Measurements from ENCODE around the gene NLRP2B.
"Not testable (repeated sequence)": the region's sequence is repeated elsewhere in the genome, so short reads cannot be mapped to it uniquely, and the experiment has no call there.

The NLRP2B gene

DNA sequence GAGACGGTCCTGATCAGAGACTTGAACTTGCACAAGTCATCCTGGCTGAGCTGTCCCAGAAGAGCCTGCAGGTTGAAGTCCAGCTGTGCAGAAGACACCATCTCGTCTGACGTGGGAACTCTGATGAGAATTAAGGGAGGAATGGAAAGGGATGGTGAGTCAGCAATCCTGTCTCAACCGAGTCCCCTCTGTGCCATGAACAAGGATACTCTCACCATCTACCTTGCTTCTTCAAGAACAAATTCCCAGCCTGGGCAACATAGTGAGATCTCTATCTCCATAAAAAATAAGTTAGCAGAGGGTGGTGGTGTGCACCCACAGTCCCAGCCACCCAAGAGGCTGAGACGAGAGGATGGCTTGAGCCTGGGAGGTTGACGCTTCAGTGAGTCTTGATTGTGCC, at the start of gene NLRP2B:
Gene NLRP2B, minus strand, starts transcription at position 101 of the 400 bp plus-strand sequence.
- no peak for DNase-seq (ENCODE audit: low read depth in 2 of 2)

DNA sequence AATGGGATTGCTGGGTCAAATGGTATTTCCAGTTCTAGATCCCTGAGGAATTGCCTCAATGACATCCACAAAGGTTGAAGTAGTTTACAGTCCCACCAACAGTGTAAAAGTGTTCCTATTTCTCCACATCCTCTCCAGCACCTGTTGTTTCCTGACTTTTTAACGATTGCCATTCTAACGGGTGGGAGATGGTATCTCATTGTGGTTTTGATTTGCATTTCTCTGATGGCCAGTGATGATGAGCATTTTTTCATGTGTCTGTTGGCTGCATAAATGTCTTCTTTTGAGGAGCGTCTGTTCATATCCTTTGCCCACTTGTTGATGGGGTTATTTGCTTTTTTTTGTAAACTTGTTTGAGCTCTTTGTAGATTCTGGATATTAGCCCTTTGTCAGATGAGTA, 45.9 kb upstream of the NLRP2B start:
- not testable (repeated sequence) for DNase-seq (ENCODE audit: low read depth in 2 of 2)

DNA sequence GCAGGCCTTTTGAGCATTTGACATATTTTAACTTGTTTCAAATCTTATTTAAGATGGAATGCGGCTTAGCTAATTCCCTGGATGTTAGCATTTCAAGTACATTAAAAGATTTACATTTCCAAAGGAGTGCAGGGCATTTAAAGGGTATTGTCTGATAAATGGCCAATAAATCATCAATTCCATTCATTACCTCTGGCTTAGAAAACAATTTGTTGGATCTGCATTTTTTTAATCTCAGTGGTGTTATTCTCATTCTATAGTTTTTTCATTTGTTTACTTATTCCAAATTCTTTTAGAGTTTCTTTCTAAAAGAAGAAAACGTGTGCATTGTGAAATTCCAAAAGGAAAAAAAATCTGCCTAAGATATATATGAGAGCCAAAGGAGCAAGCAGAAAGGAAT, 1.3 kb upstream of the NLRP2B start:
- DNase-seq (ENCODE audit: low read depth in 2 of 2): no peak

DNA sequence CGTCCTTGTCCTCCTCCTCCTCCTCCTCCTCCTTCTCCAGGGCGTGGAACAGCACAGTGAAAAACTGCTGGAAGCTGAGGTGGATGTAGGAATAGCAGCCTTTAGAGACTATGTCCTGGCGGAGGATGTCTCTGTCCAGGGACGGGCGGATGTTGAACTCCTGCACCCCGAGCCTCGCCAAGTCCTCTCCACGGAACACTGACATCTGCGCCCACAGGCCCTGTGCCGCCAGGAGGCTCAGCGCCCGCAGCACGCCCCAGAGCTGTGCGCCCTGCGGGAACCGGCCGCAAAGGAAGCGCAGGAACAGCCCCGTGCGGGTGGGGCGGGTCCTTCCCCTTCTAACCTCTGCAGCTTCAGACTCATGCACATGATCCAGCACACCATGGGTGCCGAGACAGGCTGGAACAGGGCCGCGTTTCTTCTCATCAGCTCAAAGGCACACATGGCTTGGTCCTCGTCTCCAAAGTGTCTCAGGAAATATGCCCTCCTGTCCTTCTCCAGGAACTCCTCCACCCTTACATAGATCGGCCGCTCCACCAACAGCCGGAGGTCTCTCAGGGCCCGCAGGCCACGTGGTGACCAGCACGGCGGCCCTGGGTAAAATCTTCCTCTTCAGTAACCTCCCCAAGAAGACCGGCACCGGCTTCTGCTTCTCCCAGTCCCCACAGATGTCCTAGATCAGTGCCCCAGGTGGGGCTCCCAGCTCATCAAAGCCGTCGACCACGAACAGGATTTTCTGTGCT, 1.2 kb downstream of the NLRP2B start:
- no peak for DNase-seq (ENCODE audit: low read depth in 2 of 2)

DNA sequence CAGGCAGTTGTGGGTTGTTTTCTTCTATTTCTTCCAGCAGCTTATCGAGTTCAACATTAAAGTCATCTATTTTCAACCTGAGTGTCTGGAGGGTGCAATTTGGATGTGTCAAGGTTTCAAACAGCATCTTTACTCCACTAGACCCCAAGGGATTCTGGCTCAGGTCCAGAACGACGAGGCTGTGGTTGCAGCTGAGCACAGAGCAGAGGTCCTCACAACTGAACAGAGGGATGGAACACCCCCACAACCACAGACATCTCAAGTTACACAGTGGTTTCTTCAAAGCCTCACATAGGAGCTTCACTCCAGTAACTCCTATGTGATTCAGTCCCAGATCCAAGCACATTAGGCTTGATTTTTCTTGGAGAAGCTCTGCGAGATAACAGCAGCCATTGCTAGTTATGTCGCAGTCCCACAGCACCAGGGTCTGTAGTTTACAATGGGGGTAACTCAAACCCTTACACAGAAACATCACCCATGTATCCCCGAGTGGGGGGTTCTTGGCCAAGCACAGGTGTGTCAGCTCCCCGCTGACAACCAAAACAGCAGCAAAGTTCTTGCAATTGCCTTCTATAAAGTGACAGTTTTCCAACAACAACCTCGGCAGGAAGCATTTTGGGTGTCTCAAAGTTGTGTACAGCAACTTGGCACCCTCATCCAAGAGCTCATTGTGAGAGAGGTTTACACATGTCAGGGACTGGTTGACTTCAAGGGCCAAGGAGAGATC, 2.8 kb downstream of the NLRP2B start:
- DNase-seq (ENCODE audit: low read depth in 2 of 2): no peak

DNA sequence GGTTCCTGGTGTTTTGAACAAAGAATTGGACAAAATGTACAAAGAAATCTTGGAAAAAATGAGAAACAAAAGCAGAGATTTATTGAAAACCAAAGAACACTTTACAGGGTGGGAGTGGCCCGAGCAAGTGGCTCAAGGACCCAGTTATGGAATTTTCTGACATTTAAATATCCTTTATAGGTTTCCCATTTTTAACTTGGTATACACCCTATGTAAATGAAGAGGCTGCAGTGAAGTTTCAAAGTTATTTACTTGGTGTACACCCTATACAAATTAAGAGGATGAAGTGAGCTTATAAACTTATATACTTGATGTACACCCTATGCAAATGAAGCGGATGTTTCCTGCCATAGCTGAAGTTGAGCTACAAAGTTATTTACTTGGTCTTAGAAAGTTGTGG, 4.7 kb downstream of the NLRP2B start:
- DNase-seq (ENCODE audit: low read depth in 2 of 2): no peak

DNA sequence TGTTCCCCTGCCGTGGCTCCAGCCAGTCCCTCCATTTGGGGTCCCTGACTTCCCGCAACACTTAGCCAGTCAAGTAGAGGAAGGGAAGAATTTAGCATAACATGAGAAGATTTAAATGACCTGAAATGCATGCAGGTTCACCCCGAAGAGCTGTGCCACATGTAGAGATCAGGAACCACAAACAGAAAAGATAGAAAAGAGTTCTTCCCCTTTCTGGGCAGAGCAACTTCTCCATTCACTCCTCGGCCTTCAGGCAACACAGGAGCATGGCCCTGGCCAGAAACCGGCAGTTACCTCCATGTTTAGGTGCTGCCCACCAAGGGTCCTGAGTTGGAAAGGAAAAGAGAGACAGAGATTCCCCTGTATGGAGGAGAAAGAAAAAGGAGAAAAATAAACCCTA, 5.2 kb downstream of the NLRP2B start:
- no peak for DNase-seq (ENCODE audit: low read depth in 2 of 2)

DNA sequence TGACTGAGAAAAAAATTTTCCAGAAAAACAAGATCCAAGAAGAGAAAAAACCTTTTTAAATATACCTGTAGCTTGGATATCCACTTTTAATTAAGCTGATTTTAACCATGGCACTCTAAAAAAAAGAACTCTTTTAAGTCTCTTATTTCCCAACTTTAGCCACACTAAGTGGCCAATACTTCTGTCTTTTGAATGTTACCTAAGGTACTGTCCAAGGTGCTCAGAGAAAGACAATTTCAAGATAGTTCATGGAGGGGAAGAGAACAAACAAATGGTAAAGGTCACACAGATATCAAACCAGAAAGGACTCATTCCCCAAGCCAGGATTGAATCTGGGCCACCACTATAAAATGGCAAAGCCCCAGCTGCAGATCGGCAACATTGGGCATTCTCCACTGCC, 10.1 kb downstream of the NLRP2B start:
- DNase-seq (ENCODE audit: low read depth in 2 of 2): no peak

DNA sequence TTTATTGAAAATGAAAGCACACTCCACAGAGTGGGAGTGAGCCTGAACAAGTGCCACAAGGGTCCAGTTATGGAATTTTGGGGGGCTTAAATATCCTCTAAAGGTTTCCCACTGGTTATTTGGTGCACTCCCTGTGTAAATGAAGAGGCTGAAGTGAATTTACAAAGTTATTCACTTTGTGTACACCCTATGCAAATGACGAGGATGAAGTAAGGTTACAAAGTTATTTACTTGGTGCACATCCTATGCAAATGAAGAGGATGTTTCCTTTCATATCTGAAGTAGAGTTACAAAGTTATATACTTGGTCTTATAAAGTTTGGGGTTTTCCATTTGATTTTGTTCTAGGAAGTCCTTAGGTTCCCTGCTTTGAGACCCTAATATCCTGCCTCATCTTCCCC, 13.1 kb downstream of the NLRP2B start:
- no peak for DNase-seq (ENCODE audit: low read depth in 2 of 2)

DNA sequence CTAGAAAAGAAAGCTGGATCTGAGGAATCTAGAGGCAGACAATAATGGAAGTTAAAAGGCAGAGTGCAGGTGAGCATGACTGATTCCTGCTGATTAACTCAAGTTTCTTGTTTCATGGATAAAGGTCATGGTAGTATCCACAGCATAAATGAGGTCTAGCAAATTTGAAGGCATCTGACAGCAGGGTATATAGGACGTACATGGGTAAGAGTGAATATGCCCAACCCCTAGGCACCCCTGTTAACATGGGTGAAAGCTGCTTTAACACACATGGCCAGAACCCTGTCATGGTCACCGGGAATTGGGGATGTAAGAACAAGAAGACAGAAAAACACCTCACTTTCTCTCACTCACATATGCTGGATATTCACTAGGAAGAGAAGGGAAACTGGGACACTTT, 25.0 kb downstream of the NLRP2B start:
- DNase-seq (ENCODE audit: low read depth in 2 of 2): no peak

DNA sequence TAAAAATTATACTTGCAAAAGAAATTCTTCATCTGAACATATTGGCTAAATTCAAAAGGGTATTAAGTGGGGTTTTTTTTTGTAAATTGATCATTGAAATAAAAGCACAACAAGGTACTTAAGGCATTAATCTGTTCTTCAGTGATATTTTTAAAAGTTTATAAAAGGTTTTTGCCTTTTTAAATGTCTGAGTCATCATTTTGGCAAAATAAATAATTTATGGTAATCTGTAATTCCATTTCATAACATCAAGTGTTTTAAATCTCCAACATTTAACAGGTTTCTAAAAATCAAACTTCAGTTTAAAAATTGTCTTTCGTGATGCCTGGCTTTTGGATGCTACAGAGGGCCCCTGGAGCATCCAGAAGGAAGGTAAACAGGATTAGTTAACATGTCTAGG, 27.4 kb downstream of the NLRP2B start:
- no peak for DNase-seq (ENCODE audit: low read depth in 2 of 2)

DNA sequence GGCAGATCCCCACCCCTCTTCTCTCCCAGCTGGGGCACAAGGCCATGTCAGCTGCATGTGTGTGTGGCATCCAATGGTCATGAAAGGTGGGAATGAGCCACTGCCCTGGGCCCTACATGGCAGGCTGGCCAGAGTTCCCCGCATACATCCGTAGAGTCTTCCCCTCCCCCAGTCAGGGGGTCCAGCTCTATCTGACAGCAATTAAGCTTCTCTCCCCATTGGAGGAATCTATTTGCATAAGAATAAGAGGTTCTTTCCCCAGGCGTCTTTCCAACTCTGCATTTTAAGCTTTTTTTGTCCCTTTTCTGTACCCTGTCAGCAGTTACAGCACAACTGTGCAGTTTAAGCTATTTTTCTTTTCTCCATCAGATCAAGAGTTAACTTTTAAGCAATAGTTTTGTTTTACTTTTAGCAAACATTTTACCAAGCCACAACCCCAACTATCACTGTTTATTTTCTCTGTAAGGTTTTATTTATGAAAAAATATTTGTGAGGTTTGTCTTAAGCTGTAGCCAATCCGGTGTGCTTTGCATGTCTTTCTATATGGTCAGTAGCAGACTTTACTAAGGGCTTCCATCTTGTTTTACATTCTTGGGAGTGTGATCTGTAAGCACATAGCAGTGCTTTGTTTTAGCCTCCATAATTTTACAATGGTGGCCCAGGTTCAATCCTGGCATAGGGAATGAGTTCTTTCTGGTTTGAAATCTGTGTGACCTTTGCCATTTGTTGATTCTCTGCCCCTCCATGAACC, 28.7 kb downstream of the NLRP2B start:
- no peak for DNase-seq (ENCODE audit: low read depth in 2 of 2)

DNA sequence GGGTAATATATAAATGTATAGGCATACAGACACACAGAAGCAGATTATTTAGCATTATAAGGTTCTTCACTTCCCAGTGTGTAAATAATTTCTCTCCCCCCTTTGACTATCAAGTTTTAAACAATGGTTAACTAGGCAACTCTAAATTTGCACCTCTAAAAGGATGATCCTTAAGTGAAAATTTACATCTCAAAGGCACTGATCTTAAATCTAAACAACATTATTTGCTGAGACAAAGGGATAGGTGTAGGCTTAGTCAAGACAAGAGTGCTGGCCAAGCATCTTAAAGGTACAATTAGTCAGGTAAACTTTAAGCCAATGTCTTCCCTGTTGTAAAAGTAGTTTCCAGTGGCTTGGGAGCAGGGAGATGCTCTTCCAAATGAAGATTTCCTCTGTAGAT, 33.0 kb downstream of the NLRP2B start:
- no peak for DNase-seq (ENCODE audit: low read depth in 2 of 2)

DNA sequence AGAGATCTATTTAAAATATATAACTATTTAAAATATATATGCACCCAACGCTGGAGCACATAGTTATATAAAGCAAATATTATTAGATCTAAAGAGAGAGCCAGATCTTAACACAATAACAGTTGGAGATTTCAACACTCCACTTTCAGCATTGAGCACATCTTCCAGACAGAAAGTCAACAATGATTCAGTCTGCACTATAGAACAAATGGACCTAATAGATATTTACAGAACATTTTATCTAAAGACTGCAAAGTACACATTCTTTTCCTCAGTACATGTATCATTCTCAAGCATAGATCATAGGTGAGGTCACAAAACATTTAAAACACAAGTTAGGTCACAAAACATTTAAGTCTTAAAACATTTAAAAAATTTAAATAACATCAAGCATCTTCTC, 36.4 kb downstream of the NLRP2B start:
- no peak for DNase-seq (ENCODE audit: low read depth in 2 of 2)

DNA sequence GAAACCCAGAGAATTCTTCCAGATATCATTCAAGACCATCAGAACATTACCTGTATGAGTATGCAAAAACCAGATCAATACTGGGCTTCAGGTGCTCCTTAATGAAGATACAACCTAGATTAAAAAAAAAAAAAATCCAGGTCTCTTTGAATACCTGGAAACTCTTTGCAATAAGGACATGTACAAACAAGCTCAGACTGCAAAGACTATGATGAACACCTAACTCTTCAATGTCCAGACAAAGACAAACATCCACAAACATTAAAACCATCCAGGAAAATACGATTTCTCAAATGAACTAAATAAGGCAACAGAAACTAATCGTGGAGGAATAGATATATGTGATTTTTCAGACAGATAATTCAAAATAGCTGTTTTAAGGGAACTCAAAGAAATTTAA, 38.7 kb downstream of the NLRP2B start:
- DNase-seq (ENCODE audit: low read depth in 2 of 2): no peak

DNA sequence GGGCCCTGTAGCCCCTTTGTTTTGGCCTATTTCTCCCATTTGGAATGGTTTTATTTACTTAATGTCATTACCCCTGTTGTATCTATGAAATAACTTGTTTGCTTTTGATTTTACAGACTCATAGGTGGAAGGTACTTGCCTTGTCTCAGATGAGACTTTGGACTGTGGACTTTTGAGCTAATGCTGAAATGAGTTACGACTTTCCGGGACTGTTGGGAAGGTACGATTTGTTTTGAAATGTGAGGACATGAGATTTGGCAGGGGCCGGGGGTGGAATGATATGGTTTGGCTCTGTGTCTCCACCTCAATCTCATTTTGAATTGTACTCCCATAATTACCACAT, 39.4 kb downstream of the NLRP2B start:
- no peak for DNase-seq (ENCODE audit: low read depth in 2 of 2)

DNA sequence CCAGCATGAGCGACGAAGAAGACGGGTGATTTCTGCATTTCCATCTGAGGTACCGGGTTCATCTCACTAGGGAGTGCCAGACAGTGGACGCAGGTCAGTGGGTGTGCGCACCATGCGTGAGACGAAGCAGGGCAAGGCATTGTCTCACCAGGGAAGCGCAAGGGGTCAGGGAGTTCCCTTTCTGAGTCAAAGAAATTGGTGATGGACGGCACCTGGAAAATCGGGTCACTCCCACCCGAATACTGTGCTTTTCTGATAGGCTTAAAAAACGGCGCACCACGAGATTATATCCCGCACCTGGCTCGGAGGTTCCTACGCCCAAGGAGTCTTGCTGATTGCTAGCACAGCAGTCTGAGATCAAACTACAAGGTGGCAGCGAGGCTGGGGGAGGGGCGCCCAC, 50.6 kb downstream of the NLRP2B start:
- DNase-seq (ENCODE audit: low read depth in 2 of 2): not testable (repeated sequence)

Data from stimulated activated CD8-positive, alpha-beta memory T cell treated with anti-CD3 and anti-CD28 coated beads, Interleukin-15, amount 100 ng/mL, for 48 hours (primary cell).